PC-9 (cell line): Measurements from ENCODE around the gene EPHB2. TPM values are rescaled to one million over a fixed set of nuclear protein-coding genes. Genes with fewer than 3 reads are reported as not detected.

Experiments
- BruUV-seq: library from RNA; stranded (reverse); fragments of 400-500 nt; replicated peaks from 2 replicates; lab custom pipeline; 2021; lab: Mats Ljungman, UMichigan
- CTCF ChIA-PET: fragments of 300-600 bp; sonication (Branson Sonifier 250); formaldehyde crosslinking; loops from one replicate; lab custom pipeline; 2022; ENCODE audit warnings: antibody characterized with exemption; lab: Charles Lee
- POLR2A ChIA-PET: fragments of 300-600 bp; sonication (Branson Sonifier 250); formaldehyde crosslinking; loops from one replicate; lab custom pipeline; 2022; ENCODE audit warnings: antibody characterized with exemption; ENCODE audit not compliant: unreplicated experiment; lab: Charles Lee
- DNase-seq, 2 experiments: peaks; one replicate each; pipeline versions ENCODE4 v3.0.0 to v3.0.0-alpha.2; 2015 to 2022; ENCODE audit warnings: mixed read lengths in 1 of 2
- H2AFZ ChIP-seq: fragments of 200-600 bp; sonication (generic); 2 replicates; pipeline ENCODE4 v1.8.1; 2017; ENCODE audit warnings: antibody characterized with exemption
- H3F3A ChIP-seq: fragments of 200-600 bp; sonication (generic); 2 replicates; pipeline ENCODE4 v1.8.1; 2017; ENCODE audit warnings: antibody characterized with exemption, mild to moderate bottlenecking, low read depth; ENCODE audit not compliant: insufficient read depth
- H3K27ac ChIP-seq: fragments of 200-600 bp; sonication (generic); 2 replicates; pipeline ENCODE4 v1.6.1; 2016; ENCODE audit warnings: mixed run types
- H3K27me3 ChIP-seq: fragments of 200-600 bp; sonication (generic); 2 replicates; pipeline ENCODE4 v1.6.1; 2016; ENCODE audit warnings: low read depth, mixed run types; ENCODE audit not compliant: insufficient read depth
- H3K36me3 ChIP-seq: fragments of 200-600 bp; sonication (generic); 2 replicates; pipeline ENCODE4 v1.6.1; 2016; ENCODE audit warnings: low read depth, mixed run types
- H3K4me1 ChIP-seq: fragments of 200-600 bp; sonication (generic); replicated peaks from 2 replicates; pipeline ENCODE4 v1.6.1; 2016; ENCODE audit warnings: mixed run types; ENCODE audit not compliant: insufficient read depth
- H3K4me2 ChIP-seq: fragments of 200-600 bp; sonication (generic); 2 replicates; pipeline ENCODE4 v1.6.1; 2017; ENCODE audit warnings: mixed run types
- H3K4me3 ChIP-seq: fragments of 200-600 bp; sonication (generic); 2 replicates; pipeline ENCODE4 v1.6.1; 2016; ENCODE audit warnings: mixed run types
- H3K79me2 ChIP-seq: fragments of 200-600 bp; sonication (generic); 2 replicates; pipeline ENCODE4 v1.6.1; 2017; ENCODE audit warnings: low read depth, mixed run types
- H3K9me2 ChIP-seq: fragments of 200-600 bp; sonication (generic); 2 replicates; pipeline ENCODE4 v1.8.1; 2017; ENCODE audit warnings: mild to moderate bottlenecking; ENCODE audit not compliant: insufficient read depth
- H3K9me3 ChIP-seq: fragments of 200-600 bp; sonication (generic); 2 replicates; pipeline ENCODE4 v1.8.1; 2016; ENCODE audit warnings: low read depth; ENCODE audit not compliant: insufficient read depth
- H4K20me1 ChIP-seq: fragments of 200-600 bp; sonication (generic); 2 replicates; pipeline ENCODE4 v1.8.1; 2017; ENCODE audit not compliant: insufficient read depth
- EZH2 ChIP-seq: fragments of 200-600 bp; sonication (generic); IDR thresholded peaks from 2 replicates; pipeline ENCODE4 v1.8.0; 2017; ENCODE audit warnings: antibody characterized with exemption, low read depth
- intact Hi-C: fragments of 100-400 bp; cut with micrococcal nuclease; formaldehyde crosslinking; loops from one replicate; pipeline ENCODE4 v1.10.0; 2022; ENCODE audit not compliant: unreplicated experiment
- total RNA-seq: library from RNA; stranded (reverse); gene quantifications from 2 replicates; pipeline ENCODE4 v1.2.3, GENCODE V29; 2021
- TF ChIP-seq, protein P1 (sequence below): fragments of 200-600 bp; sonication (generic); conservative IDR thresholded peaks from 2 replicates; pipeline ENCODE4 v1.6.1; 2017; ENCODE audit warnings: mixed run types, antibody characterized with exemption, mild to moderate bottlenecking, moderate library complexity

Gene EPHB2
- total RNA-seq, 1 experiment from 2014 or later = 26.7 TPM

DNA sequence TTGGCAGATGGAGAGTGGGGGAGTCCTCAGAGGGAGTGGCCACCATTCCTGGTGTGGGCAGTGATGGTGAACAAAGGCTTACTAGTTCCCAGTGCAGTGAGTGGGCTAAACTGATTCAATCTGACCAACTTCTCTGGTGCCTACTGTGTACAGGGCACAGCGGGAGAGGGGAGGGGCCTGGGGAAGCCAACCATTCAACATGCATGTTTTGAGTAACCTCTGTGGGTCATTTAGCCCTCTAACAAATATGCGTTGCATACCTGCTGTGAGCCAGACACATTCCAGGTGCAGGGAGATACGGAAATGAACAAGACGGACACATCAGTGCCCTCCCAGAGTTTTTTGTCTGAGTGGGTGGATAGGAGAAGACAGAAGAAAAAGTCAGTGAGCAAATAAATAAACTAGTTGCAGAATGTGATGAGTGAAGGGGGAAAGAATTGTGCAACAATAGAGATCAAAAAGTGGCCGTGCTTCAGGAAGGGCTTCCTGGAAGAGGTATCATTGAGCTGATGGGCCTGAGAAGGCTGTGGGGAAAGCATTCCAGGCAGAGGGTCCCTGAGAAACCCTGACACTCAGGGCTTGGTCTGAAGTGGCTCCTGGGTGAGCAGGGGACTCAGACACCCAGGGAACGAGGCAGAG lies 78.8 kb downstream of the EPHB2 start:
- Histone ChIP-seq H3K4me3 (no peak overlapping the region), H3F3A (no peaks in the 10 kb centered on the region), H3K79me2 (no peaks in the 10 kb centered on the region), H3K27ac (no peak overlapping the region), H3K27me3 (no peaks in the 10 kb centered on the region), H3K4me2 (no peak overlapping the region), H3K9me2 (no peaks in the 10 kb centered on the region), H3K9me3 (no peaks in the 10 kb centered on the region), H3K4me1 (no peaks in the 10 kb centered on the region), H3K36me3 (no peaks in the 10 kb centered on the region), H4K20me1 (no peaks in the 10 kb centered on the region), H2AFZ (no peak overlapping the region)
- POLR2A ChIA-PET = interaction anchor here (0.7 kb wide), 1 partner anchor 9 kb away, joined by 3 read pairs; no protein-coding TSS in a partner anchor
- intact Hi-C loops = no loop called here
- CTCF ChIA-PET = no interaction called here
- no peak for TF ChIP-seq EZH2
- TF ChIP-seq, protein P1, sequence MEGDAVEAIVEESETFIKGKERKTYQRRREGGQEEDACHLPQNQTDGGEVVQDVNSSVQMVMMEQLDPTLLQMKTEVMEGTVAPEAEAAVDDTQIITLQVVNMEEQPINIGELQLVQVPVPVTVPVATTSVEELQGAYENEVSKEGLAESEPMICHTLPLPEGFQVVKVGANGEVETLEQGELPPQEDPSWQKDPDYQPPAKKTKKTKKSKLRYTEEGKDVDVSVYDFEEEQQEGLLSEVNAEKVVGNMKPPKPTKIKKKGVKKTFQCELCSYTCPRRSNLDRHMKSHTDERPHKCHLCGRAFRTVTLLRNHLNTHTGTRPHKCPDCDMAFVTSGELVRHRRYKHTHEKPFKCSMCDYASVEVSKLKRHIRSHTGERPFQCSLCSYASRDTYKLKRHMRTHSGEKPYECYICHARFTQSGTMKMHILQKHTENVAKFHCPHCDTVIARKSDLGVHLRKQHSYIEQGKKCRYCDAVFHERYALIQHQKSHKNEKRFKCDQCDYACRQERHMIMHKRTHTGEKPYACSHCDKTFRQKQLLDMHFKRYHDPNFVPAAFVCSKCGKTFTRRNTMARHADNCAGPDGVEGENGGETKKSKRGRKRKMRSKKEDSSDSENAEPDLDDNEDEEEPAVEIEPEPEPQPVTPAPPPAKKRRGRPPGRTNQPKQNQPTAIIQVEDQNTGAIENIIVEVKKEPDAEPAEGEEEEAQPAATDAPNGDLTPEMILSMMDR = no peak
- peak in 1 of 2 experiments; percentile 56 for DNase-seq
- BruUV-seq = TSS peak; percentile 27

DNA sequence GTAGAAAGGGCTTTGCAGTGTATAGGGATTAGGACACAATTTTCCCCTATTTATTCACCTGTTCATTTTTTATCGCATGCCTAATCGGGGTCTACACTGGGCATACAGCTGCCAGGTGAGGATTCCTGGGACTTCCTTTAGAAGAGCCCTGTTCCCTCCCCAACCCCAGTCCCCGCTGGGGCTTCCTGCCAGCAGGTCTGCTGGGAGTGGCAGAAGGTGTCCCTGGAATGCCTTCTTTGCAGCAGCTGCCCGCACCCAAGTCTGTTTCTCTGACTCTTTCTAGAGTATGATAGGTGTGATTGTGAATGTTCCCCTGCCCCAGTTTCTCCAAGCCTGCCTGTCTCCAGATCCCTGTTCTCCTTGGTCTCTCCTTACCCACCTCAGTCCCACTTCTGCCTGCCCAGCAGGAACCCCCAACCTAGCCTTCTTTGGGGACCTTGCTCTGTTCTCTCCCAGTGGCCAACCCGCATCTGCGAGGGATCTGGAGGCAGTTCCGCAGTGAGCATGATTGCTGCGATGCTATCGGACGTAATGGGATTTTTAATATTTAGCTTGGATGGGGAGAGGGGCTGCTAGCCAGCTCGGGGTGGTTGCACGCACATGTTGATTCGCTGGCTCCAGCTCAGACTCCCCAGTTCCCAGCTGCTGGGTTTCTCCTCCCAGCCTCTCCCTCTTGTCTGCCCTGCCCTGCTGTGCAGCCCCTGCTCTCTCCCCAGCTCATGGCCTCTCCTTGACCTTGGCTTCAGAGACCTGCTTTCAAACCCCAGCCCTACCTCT lies 79.8 kb downstream of the EPHB2 start:
- Histone ChIP-seq H3K4me2 (no peak overlapping the region), H3K27me3 (no peaks in the 10 kb centered on the region), H3K36me3 (no peaks in the 10 kb centered on the region), H3K9me2 (no peaks in the 10 kb centered on the region), H3K4me3 (no peak overlapping the region), H4K20me1 (no peaks in the 10 kb centered on the region), H3K4me1 (no peaks in the 10 kb centered on the region), H3F3A (no peaks in the 10 kb centered on the region), H3K79me2 (no peaks in the 10 kb centered on the region), H3K9me3 (no peaks in the 10 kb centered on the region), H2AFZ (no peak overlapping the region), H3K27ac (no peak overlapping the region)
- POLR2A ChIA-PET = interaction anchor here (0.7 kb wide), 1 partner anchor 8 kb away, joined by 3 read pairs; no protein-coding TSS in a partner anchor
- CTCF ChIA-PET = no interaction called here
- intact Hi-C loops = loop anchor here (2.0 to 5.0 kb wide), 2 partner anchors 36 to 72 kb away; no protein-coding TSS in a partner anchor
- TF ChIP-seq EZH2 = no peak
- TF ChIP-seq, protein P1 = no peak
- DNase-seq = peak in 1 of 2 experiments; percentile 71
- BruUV-seq = no TSS peak

DNA sequence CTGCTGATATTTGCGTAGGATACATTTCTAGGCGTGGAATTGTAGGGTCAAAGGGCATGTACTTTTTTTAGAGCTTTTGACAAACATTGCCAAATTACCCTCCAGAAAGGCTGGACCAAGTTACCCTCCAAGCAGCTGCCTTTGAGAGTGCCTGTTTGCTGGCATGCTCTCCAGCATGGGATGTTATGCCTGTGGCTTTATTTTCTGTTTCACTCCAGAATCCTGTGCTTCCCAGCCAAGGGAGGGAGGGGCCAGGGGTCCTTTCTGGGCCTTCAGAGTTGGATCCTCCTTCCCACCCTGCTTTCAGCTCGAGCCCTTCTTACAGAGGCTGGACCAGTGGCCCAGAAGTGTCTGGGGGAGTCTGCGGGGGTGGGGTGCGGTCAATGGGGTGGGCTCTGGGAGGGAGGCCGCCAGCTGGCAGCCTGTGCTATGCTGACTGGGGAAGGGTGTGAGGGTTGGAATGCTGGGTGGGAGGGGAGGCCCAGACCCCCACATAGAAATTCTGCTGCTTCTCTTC lies 81.2 kb downstream of the EPHB2 start:
- Histone ChIP-seq H3K27me3 (no peaks in the 10 kb centered on the region), H3K9me3 (no peaks in the 10 kb centered on the region), H3K4me3 (no peak overlapping the region), H3K36me3 (no peaks in the 10 kb centered on the region), H4K20me1 (no peaks in the 10 kb centered on the region), H3K4me2 (no peak overlapping the region), H3K9me2 (no peaks in the 10 kb centered on the region), H3K79me2 (no peaks in the 10 kb centered on the region), H3K27ac (no peak overlapping the region), H3F3A (no peaks in the 10 kb centered on the region), H2AFZ (no peak overlapping the region), H3K4me1 (no peaks in the 10 kb centered on the region)
- ChIA-PET CTCF (no interaction called here), POLR2A (no interaction called here)
- no peak for DNase-seq
- intact Hi-C loops = loop anchor here (2.0 to 5.0 kb wide), 2 partner anchors 35 to 70 kb away; no protein-coding TSS in a partner anchor
- no TSS peak for BruUV-seq
- TF ChIP-seq, protein P1 = no peak
- no peak for TF ChIP-seq EZH2
